Lower leg skin (tissue), 3 donors: ENCODE results near the gene RASSF3.

Source experiments
- POLR2A ChIP-seq, 2 donors: fragments of 450-650 bp; IDR thresholded peaks; one replicate each; pipeline ENCODE4 v1.6.1; 2016 to 2017; ENCODE audit warnings: antibody characterized with exemption in 2 of 2, mild to moderate bottlenecking in 1 of 2, moderate library complexity in 1 of 2
- TF ChIP-seq, protein P1 (sequence below), 3 donors: fragments of 450-650 bp; IDR thresholded peaks; one replicate each; pipeline ENCODE4 v1.5.1; 2016; ENCODE audit warnings: antibody characterized with exemption in 3 of 3, mild to moderate bottlenecking in 3 of 3, moderate library complexity in 2 of 3

- TF ChIP-seq, protein P1, sequence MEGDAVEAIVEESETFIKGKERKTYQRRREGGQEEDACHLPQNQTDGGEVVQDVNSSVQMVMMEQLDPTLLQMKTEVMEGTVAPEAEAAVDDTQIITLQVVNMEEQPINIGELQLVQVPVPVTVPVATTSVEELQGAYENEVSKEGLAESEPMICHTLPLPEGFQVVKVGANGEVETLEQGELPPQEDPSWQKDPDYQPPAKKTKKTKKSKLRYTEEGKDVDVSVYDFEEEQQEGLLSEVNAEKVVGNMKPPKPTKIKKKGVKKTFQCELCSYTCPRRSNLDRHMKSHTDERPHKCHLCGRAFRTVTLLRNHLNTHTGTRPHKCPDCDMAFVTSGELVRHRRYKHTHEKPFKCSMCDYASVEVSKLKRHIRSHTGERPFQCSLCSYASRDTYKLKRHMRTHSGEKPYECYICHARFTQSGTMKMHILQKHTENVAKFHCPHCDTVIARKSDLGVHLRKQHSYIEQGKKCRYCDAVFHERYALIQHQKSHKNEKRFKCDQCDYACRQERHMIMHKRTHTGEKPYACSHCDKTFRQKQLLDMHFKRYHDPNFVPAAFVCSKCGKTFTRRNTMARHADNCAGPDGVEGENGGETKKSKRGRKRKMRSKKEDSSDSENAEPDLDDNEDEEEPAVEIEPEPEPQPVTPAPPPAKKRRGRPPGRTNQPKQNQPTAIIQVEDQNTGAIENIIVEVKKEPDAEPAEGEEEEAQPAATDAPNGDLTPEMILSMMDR (IDR thresholded peaks at IDR 0.05), result no peak
- no peak for TF ChIP-seq POLR2A (IDR thresholded peaks at IDR 0.05)
Measured at GRCh38 chr12:64745980-64746379, 135.7 kb downstream of the RASSF3 start.
